ENCODE data around the gene PROM1. TPM values are rescaled to one million over a fixed set of nuclear protein-coding genes. Genes with fewer than 3 reads are reported as not detected.

The PROM1 gene
- total RNA-seq, 1 donor from 2014 or later: 30.3 TPM

DNA sequence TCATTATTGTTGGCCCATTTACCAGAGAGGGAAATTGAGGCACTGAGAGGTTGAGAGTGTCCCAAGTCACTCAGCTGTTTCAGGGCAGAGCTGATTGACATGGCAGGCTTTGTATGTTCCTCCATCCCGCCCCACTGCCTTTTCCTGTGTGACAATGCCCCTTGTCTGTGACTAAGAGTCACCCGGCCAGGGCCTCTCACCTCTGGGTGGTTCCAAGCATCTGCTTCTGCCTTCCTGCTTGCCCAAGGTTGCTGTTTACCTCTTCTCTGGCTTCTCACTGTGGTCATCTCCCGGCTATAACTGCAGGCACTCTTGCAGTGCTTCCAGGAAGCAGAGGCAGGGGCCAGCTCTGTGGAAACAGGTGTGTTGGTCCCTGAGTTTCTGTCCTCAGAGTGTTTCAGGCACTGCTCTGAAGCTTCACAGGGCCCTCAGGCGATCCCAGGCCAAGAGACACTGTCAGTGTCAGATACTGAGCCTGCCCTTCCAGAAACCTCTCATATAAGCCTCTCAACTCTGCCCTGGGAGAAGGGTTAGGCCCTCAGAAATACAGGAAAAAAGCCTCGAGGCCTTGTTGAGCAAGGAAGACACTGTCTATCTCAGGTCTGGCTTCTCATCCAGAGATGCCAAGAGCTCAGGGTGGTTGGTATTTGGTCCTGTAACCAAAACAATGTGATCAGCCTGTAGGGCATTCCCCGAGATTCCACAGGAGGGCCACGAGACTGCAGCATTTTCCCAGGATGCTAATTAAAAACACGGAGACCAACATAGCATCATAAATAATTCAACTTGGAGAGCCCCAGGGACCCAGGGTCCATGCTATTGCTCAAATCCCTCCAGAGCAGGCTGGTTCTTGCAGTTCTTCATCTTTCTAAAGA, 42.0 kb upstream of the PROM1 start:
- TF ChIP-seq, protein P1, sequence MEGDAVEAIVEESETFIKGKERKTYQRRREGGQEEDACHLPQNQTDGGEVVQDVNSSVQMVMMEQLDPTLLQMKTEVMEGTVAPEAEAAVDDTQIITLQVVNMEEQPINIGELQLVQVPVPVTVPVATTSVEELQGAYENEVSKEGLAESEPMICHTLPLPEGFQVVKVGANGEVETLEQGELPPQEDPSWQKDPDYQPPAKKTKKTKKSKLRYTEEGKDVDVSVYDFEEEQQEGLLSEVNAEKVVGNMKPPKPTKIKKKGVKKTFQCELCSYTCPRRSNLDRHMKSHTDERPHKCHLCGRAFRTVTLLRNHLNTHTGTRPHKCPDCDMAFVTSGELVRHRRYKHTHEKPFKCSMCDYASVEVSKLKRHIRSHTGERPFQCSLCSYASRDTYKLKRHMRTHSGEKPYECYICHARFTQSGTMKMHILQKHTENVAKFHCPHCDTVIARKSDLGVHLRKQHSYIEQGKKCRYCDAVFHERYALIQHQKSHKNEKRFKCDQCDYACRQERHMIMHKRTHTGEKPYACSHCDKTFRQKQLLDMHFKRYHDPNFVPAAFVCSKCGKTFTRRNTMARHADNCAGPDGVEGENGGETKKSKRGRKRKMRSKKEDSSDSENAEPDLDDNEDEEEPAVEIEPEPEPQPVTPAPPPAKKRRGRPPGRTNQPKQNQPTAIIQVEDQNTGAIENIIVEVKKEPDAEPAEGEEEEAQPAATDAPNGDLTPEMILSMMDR (conservative IDR thresholded peaks at IDR 0.05): no peak
- Mint-ChIP-seq H3K27me3 (peaks cover 5% of the 10 kb centered on the region), H3K9me3 (no peaks in the 10 kb centered on the region), H3K36me3 (no peaks in the 10 kb centered on the region), H3K4me3 (no peak overlapping the region), H3K4me1 (ENCODE audit: unreplicated experiment) (no peaks in the 10 kb centered on the region), H3K27ac (no peak overlapping the region)
- DNase-seq (ENCODE audit: extremely low spot score, unreplicated experiment): no peak

DNA sequence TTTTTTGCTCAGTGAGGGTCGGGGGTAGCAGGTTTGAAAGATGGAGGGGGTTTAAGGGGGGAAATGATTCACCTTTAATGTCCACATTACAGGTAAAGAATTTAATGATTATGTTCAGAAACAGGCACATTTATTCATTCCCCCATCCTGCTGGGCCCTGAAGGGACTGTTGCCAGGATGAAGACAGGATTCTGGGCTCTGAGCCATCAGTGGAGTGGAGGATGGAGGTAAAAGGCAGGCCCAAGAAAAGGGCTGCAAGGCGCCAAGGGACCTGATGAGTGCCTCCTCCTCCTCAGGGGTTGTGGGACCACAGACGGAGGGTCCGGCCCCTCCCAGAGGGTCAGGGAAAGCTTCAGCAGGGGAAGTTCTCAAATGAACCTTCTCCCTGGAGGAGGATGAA, 40.4 kb upstream of the PROM1 start:
- no peak for DNase-seq (ENCODE audit: extremely low spot score, unreplicated experiment)
- Mint-ChIP-seq H3K36me3 (no peaks in the 10 kb centered on the region), H3K27me3 (peaks cover 12% of the 10 kb centered on the region), H3K4me3 (no peak overlapping the region), H3K27ac (no peak overlapping the region), H3K9me3 (no peaks in the 10 kb centered on the region), H3K4me1 (ENCODE audit: unreplicated experiment) (no peaks in the 10 kb centered on the region)
- TF ChIP-seq, protein P1 (conservative IDR thresholded peaks at IDR 0.05): no peak

DNA sequence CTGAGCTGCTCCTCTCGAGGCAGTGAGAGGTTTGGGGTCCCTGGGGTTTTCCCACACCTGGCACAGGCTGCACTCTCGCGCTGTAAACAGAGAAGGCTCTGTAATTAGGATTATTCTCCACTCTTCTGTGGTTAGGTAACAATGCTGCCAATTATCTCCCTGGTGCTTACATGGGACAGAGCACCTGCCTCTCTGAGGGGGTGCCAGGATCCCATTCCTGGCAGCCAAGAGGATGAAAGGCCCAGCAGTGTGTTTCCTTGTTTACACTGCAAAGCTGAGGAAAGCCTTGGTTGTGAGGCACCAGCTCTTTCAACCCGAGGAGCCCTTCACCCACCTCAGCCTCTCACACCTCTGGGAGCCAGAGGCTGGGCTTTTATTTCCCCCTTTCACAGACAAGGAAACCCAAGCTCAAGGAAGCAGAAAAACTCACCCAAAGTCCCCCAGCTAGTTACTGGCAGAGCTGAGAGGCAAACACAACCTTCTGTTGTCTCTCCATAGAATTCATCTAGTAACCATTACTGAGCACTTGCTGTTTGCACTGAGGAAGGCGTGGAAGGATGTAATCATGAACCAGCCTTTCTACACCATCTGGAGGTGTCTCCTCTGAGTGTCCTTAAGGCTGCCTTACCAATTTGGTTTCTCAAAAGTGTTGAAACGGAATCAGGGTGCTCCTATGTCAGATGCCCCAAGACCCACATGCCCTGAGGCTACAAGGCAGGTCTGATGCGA, 39.7 kb upstream of the PROM1 start:
- Mint-ChIP-seq H3K9me3 (no peaks in the 10 kb centered on the region), H3K27ac (no peak overlapping the region), H3K36me3 (no peaks in the 10 kb centered on the region), H3K4me3 (no peak overlapping the region), H3K4me1 (ENCODE audit: unreplicated experiment) (no peaks in the 10 kb centered on the region), H3K27me3 (peaks cover 12% of the 10 kb centered on the region)
- TF ChIP-seq, protein P1 (conservative IDR thresholded peaks at IDR 0.05): no peak
- no peak for DNase-seq (ENCODE audit: extremely low spot score, unreplicated experiment)

DNA sequence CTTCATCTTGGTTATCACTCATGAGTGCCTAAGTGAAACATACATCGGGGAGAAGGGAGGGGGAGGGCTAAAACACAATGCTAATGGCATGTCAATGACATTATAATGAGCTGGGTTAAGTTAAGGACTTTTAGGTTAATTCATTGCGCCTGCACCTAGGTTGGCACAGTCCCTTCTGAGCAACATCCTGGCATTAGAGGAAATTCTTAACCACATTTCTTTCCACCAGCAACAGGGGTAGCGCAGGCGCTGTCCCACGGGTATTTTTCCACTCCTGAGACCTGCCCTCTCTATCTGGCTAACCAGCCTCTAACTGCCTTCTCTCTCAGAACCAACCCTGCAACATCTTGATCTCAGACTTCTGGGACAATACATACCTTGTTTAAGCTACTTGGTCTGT, 39.0 kb upstream of the PROM1 start:
- H3K9me3 Mint-ChIP-seq: no peaks in the 10 kb centered on the region
- H3K36me3 Mint-ChIP-seq: no peaks in the 10 kb centered on the region
- no peaks in the 10 kb centered on the region for H3K4me1 Mint-ChIP-seq (ENCODE audit: unreplicated experiment)
- H3K27ac Mint-ChIP-seq: no peak overlapping the region
- no peak overlapping the region for H3K4me3 Mint-ChIP-seq
- peak; percentile 40 for DNase-seq (ENCODE audit: extremely low spot score, unreplicated experiment)
- peaks cover 12% of the 10 kb centered on the region for H3K27me3 Mint-ChIP-seq
- TF ChIP-seq, protein P1 (conservative IDR thresholded peaks at IDR 0.05): no peak

DNA sequence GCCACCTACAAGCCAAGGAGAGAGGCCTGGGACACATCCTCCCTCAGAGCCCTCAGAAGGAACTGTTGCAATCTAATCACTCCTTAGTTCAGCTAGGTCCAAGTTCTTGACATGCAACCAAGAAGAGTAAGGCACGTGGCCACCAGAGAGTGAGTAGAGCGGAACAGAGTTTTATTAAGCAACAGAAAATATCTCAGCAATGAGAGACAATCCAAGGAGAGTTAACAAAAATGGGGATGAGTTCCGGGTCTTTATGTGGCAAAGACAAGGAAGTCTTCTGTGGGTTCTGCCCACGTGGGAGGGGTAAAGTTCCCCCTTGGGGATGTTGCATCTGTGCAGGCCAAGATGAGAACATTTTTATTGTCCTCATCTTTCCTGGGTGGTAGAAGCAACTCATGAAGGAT, 38.5 kb upstream of the PROM1 start:
- Mint-ChIP-seq H3K4me3 (no peak overlapping the region), H3K27me3 (peaks cover 12% of the 10 kb centered on the region), H3K9me3 (no peaks in the 10 kb centered on the region), H3K36me3 (no peaks in the 10 kb centered on the region), H3K4me1 (ENCODE audit: unreplicated experiment) (no peaks in the 10 kb centered on the region), H3K27ac (no peak overlapping the region)
- TF ChIP-seq, protein P1 (conservative IDR thresholded peaks at IDR 0.05): no peak
- peak; percentile 10 for DNase-seq (ENCODE audit: extremely low spot score, unreplicated experiment)
